Lower lobe of right lung (tissue), 2 donors: ENCODE measurements around the gene XKR8. TPM values are rescaled to one million over a fixed set of nuclear protein-coding genes. Genes with fewer than 3 reads are reported as not detected.

Experiments used
- ATAC-seq, 2 donors: fragments of 200-7000 bp; cut with Tn5 transposase; one replicate each; pipeline ENCODE4 v1.9.1; 2020 to 2022; ENCODE audit warnings: mild to moderate bottlenecking in 2 of 2, moderate library complexity in 2 of 2
- DNase-seq: peaks from one replicate; pipeline ENCODE4 v3.0.0-alpha.2; 2020
- H3K27ac ChIP-seq: fragments of 200-600 bp; one replicate; pipeline ENCODE4 v1.8.0; 2022
- H3K27me3 ChIP-seq: fragments of 200-600 bp; one replicate; pipeline ENCODE4 v1.8.0; 2022; ENCODE audit warnings: low read depth
- H3K36me3 ChIP-seq: fragments of 200-600 bp; one replicate; pipeline ENCODE4 v1.8.0; 2022; ENCODE audit warnings: mild to moderate bottlenecking
- H3K4me1 ChIP-seq: fragments of 200-600 bp; one replicate; pipeline ENCODE4 v1.8.0; 2022
- H3K4me3 ChIP-seq: fragments of 200-600 bp; one replicate; pipeline ENCODE4 v1.8.0; 2022; ENCODE audit warnings: mild to moderate bottlenecking
- H3K9me3 ChIP-seq: fragments of 200-600 bp; one replicate; pipeline ENCODE4 v1.8.0; 2022
- CTCF ChIP-seq: fragments of 200-600 bp; IDR thresholded peaks from one replicate; pipeline ENCODE4 v1.8.0; 2022; ENCODE audit warnings: antibody characterized with exemption, mild to moderate bottlenecking
- intact Hi-C: fragments of 100-400 bp; cut with DNase I; formaldehyde crosslinking; loops from one replicate; pipeline ENCODE4 v1.11.0; 2022
- total RNA-seq: library from RNA; stranded (reverse); fragmentation: NEBNext Ultra II Directional; extraction: Animal tissue kit (Norgen Biotek cat#: 25700); gene quantifications from one replicate; pipeline ENCODE4 v1.2.1, GENCODE V29; 2021
- donor health status: DM: no; HTN: yes; CAD: no; lungs with severe emphysema.

Gene XKR8
- total RNA-seq, 1 donor from 2014 or later = 12.8 TPM

- no peak for ATAC-seq
- Histone ChIP-seq H3K27me3 (no peaks in the 10 kb centered on the region), H3K36me3 (peaks cover 75% of the 10 kb centered on the region), H3K4me3 (no peak overlapping the region), H3K9me3 (no peaks in the 10 kb centered on the region), H3K4me1 (no peaks in the 10 kb centered on the region), H3K27ac (no peak overlapping the region)
- intact Hi-C loops = no loop called here
- no peak for DNase-seq
- no peak for TF ChIP-seq CTCF
These were observed 51.2 kb downstream of the XKR8 start for GRCh38 chr1:28010969-28011368.

Other genes starting within 250 kb of the XKR8 start
- 18.0 TPM for gene FAM76A, start 234.0 kb upstream of the XKR8 start, total RNA-seq
- 91.0 TPM for gene STX12, start 186.8 kb upstream of the XKR8 start, total RNA-seq
- gene PPP1R8, start 129.2 kb upstream of the XKR8 start, total RNA-seq = 31.3 TPM
- gene THEMIS2, start 87.4 kb upstream of the XKR8 start, total RNA-seq = 161 TPM
- gene RPA2, start 45.4 kb upstream of the XKR8 start, total RNA-seq = 26.3 TPM
- gene SMPDL3B, start 25.0 kb upstream of the XKR8 start, total RNA-seq = 15.4 TPM
- gene EYA3, start 128.6 kb downstream of the XKR8 start, total RNA-seq = 20.4 TPM
- 52.8 TPM for gene PTAFR, start 216.7 kb downstream of the XKR8 start, total RNA-seq